Heart left ventricle (tissue), 13 donors: ENCODE results near the gene NAALADL2.

Source experiments
- CTCF ChIP-seq, 12 donors: fragments of 200-600 bp; sonication (generic) in 4 of 12; IDR thresholded peaks; one replicate each; pipeline versions ENCODE4 v1.5.0 to v1.8.0; 2018 to 2022; ENCODE audit warnings: antibody characterized with exemption in 12 of 12, mild to moderate bottlenecking in 5 of 12
- POLR2A ChIP-seq, 2 donors: fragments of 450-650 bp; IDR thresholded peaks; one replicate each; pipeline ENCODE4 v1.6.1; 2017; ENCODE audit warnings: antibody characterized with exemption in 2 of 2, mild to moderate bottlenecking in 2 of 2, moderate library complexity in 2 of 2
- donor health status: ischemic (EF 13 %, LVEDD 7.1; RV severe dilation, severe dysfunction).
- donor health status: DM: no; HTN: yes; CAD: no.
- donor health status: DM: no; HTN: no; CAD: no.
- donor health status: ischemic (EF 25% LVEDD 6.9; RV normal size, moderate dysfunction).
- donor health status: ischemic (EF 25% LVEDD 5.7; RV mildly dilated, moderate dysfunction).
- donor health status: ischemic (EF 35%, LVEDD 5.7; RV mildly dilated, moderate dysfunction).
- donor health status: nonischemic (EF 11% LVEDD 7.7; RV severe dilation, severe dysfunction).
- donor health status: DM: yes; HTN: yes; CAD: no.
- donor health status: PGD.
- donor health status: ischemic (EF 29% LVEDD 5.4; RV normal size, mild dysfunction).
- donor health status: nonischemic (EF 23%, LVEDD 6.1; RV moderate dilation, normal function).

GRCh38 chr3:175489406-175489805 lies 630.3 kb downstream of the NAALADL2 start:
- no peak for TF ChIP-seq CTCF (IDR thresholded peaks at IDR 0.05)
- no peak for TF ChIP-seq POLR2A (IDR thresholded peaks at IDR 0.05)
